ENCODE results near the gene COX7B2. TPM values are rescaled to one million over a fixed set of nuclear protein-coding genes. Genes with fewer than 3 reads are reported as not detected.

COX7B2 gene
- polyA plus RNA-seq (ENCODE audit: insufficient read length in 4 of 4): not detected

- DNase-seq (ENCODE audit: low read depth in 4 of 4, low spot score in 3 of 4): no peak
Measured at GRCh38 chr4:46909078-46909477, at the start of gene COX7B2. Gene COX7B2 (minus strand): TSS chr4:46909245. CDS start chr4:46735192, 174,053 bp downstream.

GRCh38 chr4:46956451-46956850 lies 47.4 kb upstream of the COX7B2 start:
- DNase-seq (ENCODE audit: low read depth in 4 of 4, low spot score in 3 of 4): no peak

GRCh38 chr4:46955601-46956000 lies 46.6 kb upstream of the COX7B2 start:
- no peak for DNase-seq (ENCODE audit: low read depth in 4 of 4, low spot score in 3 of 4)

- DNase-seq (ENCODE audit: low read depth in 4 of 4, low spot score in 3 of 4): no peak
Measured at GRCh38 chr4:46954643-46955042, 45.6 kb upstream of the COX7B2 start.

- DNase-seq (ENCODE audit: low read depth in 4 of 4, low spot score in 3 of 4): no peak
Measured at GRCh38 chr4:46953564-46953963, 44.5 kb upstream of the COX7B2 start.

GRCh38 chr4:46952451-46952850 lies 43.4 kb upstream of the COX7B2 start:
- no peak for DNase-seq (ENCODE audit: low read depth in 4 of 4, low spot score in 3 of 4)

- DNase-seq (ENCODE audit: low read depth in 4 of 4, low spot score in 3 of 4): no peak
Measured at GRCh38 chr4:46950826-46951225, 41.8 kb upstream of the COX7B2 start.

- no peak for DNase-seq (ENCODE audit: low read depth in 4 of 4, low spot score in 3 of 4)
Measured at GRCh38 chr4:46949822-46950221, 40.8 kb upstream of the COX7B2 start.

GRCh38 chr4:46947541-46947940 lies 38.5 kb upstream of the COX7B2 start:
- DNase-seq (ENCODE audit: low read depth in 4 of 4, low spot score in 3 of 4): no peak

GRCh38 chr4:46946919-46947536 lies 38.0 kb upstream of the COX7B2 start:
- no peak for DNase-seq (ENCODE audit: low read depth in 4 of 4, low spot score in 3 of 4)

- DNase-seq (ENCODE audit: low read depth in 4 of 4, low spot score in 3 of 4): no peak
Measured at GRCh38 chr4:46945062-46945461, 36.0 kb upstream of the COX7B2 start.

- no peak for DNase-seq (ENCODE audit: low read depth in 4 of 4, low spot score in 3 of 4)
Measured at GRCh38 chr4:46944345-46944744, 35.3 kb upstream of the COX7B2 start.

- DNase-seq (ENCODE audit: low read depth in 4 of 4, low spot score in 3 of 4): no peak
Measured at GRCh38 chr4:46937493-46937892, 28.4 kb upstream of the COX7B2 start.

- no peak for DNase-seq (ENCODE audit: low read depth in 4 of 4, low spot score in 3 of 4)
Measured at GRCh38 chr4:46934726-46935125, 25.7 kb upstream of the COX7B2 start.

- DNase-seq (ENCODE audit: low read depth in 4 of 4, low spot score in 3 of 4): no peak
Measured at GRCh38 chr4:46933686-46934085, 24.6 kb upstream of the COX7B2 start.

- DNase-seq (ENCODE audit: low read depth in 4 of 4, low spot score in 3 of 4): peak in 1 of 4 donors; percentile 15
Measured at GRCh38 chr4:46931981-46932380, 22.9 kb upstream of the COX7B2 start.

GRCh38 chr4:46930891-46931290 lies 21.8 kb upstream of the COX7B2 start:
- no peak for DNase-seq (ENCODE audit: low read depth in 4 of 4, low spot score in 3 of 4)

GRCh38 chr4:46927201-46927600 lies 18.2 kb upstream of the COX7B2 start:
- DNase-seq (ENCODE audit: low read depth in 4 of 4, low spot score in 3 of 4): no peak

GRCh38 chr4:46924789-46925529 lies 15.9 kb upstream of the COX7B2 start:
- DNase-seq (ENCODE audit: low read depth in 4 of 4, low spot score in 3 of 4): no peak

- DNase-seq (ENCODE audit: low read depth in 4 of 4, low spot score in 3 of 4): no peak
Measured at GRCh38 chr4:46922205-46922604, 13.2 kb upstream of the COX7B2 start.

- DNase-seq (ENCODE audit: low read depth in 4 of 4, low spot score in 3 of 4): no peak
Measured at GRCh38 chr4:46908148-46908547, 897 bp downstream of the COX7B2 start.

GRCh38 chr4:46900082-46900481 lies 9.0 kb downstream of the COX7B2 start:
- no peak for DNase-seq (ENCODE audit: low read depth in 4 of 4, low spot score in 3 of 4)

Data from left renal pelvis (tissue), 4 donors.